OCI-LY1 (cell line): ENCODE measurements around the gene LONRF2.
"Not testable (repeated sequence)": the region's sequence is repeated elsewhere in the genome, so short reads cannot be mapped to it uniquely, and the experiment has no call there.

Source experiments
- H2AFZ ChIP-seq: fragments of 200-600 bp; sonication (generic), shearing (Covaris generic); 2 replicates; pipeline ENCODE4 v1.6.0; 2014; ENCODE audit warnings: antibody characterized with exemption, mild to moderate bottlenecking, low read length
- H3F3A ChIP-seq: fragments of 200-600 bp; sonication (generic), shearing (Covaris generic); 2 replicates; pipeline ENCODE4 v1.6.0; 2014; ENCODE audit warnings: mild to moderate bottlenecking, antibody characterized with exemption, low read length, moderate library complexity; ENCODE audit not compliant: insufficient read depth
- H3K27ac ChIP-seq: fragments of 200-600 bp; sonication (generic); 2 replicates; pipeline ENCODE4 v1.5.1; 2014; ENCODE audit warnings: low read length, mixed run types, mild to moderate bottlenecking, low read depth; ENCODE audit not compliant: poor library complexity, severe bottlenecking
- H3K27me3 ChIP-seq: fragments of 200-600 bp; sonication (generic); 2 replicates; pipeline ENCODE4 v1.6.0; 2014; ENCODE audit warnings: antibody characterized with exemption, mild to moderate bottlenecking, low read length, moderate library complexity; ENCODE audit not compliant: insufficient read depth
- H3K36me3 ChIP-seq: fragments of 200-600 bp; sonication (generic); 2 replicates; pipeline ENCODE4 v1.6.1; 2014; ENCODE audit warnings: mild to moderate bottlenecking, antibody characterized with exemption, low read length, moderate library complexity, mixed read lengths; ENCODE audit not compliant: insufficient read depth
- H3K4me1 ChIP-seq: fragments of 200-600 bp; sonication (generic); 2 replicates; pipeline ENCODE4 v1.5.1; 2014; ENCODE audit warnings: mild to moderate bottlenecking, low read length, moderate library complexity; ENCODE audit not compliant: insufficient read depth, severe bottlenecking
- H3K4me2 ChIP-seq: fragments of 200-600 bp; sonication (generic), shearing (Covaris generic); 2 replicates; pipeline ENCODE4 v1.6.1; 2014; ENCODE audit warnings: low read length
- H3K4me3 ChIP-seq: fragments of 200-600 bp; sonication (generic); 2 replicates; pipeline ENCODE4 v1.5.1; 2014; ENCODE audit warnings: low read length, low read depth, mild to moderate bottlenecking, mixed read lengths; ENCODE audit not compliant: poor library complexity, severe bottlenecking
- H3K79me2 ChIP-seq: fragments of 200-600 bp; shearing (Covaris generic); 2 replicates; pipeline ENCODE4 v1.6.1; 2016; ENCODE audit warnings: mixed run types, low read length, mixed read lengths; ENCODE audit not compliant: insufficient read depth
- H3K9ac ChIP-seq: fragments of 200-600 bp; sonication (generic), shearing (Covaris generic); 2 replicates; pipeline ENCODE4 v1.6.1; 2014; ENCODE audit warnings: mild to moderate bottlenecking, low read length, mixed read lengths
- H3K9me2 ChIP-seq: fragments of 200-600 bp; sonication (generic), shearing (Covaris generic); 2 replicates; pipeline ENCODE4 v1.6.1; 2014; ENCODE audit warnings: low read depth, mild to moderate bottlenecking, low read length, mixed read lengths
- H3K9me3 ChIP-seq: fragments of 200-600 bp; shearing (Covaris generic); 2 replicates; pipeline ENCODE4 v1.6.1; 2014; ENCODE audit warnings: low read length, mixed read lengths
- H4K20me1 ChIP-seq: fragments of 200-600 bp; sonication (generic), shearing (Covaris generic); 2 replicates; pipeline ENCODE4 v1.6.0; 2016; ENCODE audit warnings: mild to moderate bottlenecking, low read length; ENCODE audit not compliant: insufficient read depth
- EZH2 ChIP-seq: fragments of 200-600 bp; sonication (generic), shearing (Covaris generic); IDR thresholded peaks from 2 replicates; pipeline ENCODE4 v1.8.0; 2017; ENCODE audit warnings: borderline replicate concordance, mixed run types, mild to moderate bottlenecking, antibody characterized with exemption, low read length, moderate library complexity, mixed read lengths
- TF ChIP-seq, protein P1 (sequence below): fragments of 200-600 bp; sonication (generic), shearing (Covaris generic); IDR thresholded peaks from 2 replicates; pipeline ENCODE4 v1.5.1; 2017; ENCODE audit warnings: mild to moderate bottlenecking, antibody characterized with exemption, low read length, moderate library complexity, mixed read lengths

LONRF2 gene

DNA sequence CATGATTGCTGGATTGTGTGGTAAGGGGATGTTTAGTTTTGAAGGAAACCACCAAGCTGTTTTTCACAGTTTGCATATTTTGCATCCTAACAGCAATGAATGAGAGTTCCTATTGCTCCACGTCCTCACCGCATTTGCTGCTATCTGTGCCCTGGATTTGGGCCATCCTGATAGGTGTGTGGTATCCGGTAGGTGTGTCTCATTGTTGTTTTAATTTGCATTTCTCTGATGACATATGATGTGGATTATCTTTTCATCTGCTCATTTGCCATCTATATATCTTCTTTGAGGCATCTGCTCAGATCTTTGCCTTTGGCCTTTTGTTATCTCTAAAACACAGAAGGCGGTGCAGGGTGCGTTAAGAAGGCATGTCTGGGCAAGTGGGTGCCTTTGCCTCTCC, 73.3 kb downstream of the LONRF2 start:
- Histone ChIP-seq H4K20me1 (no peaks in the 10 kb centered on the region), H3K27me3 (no peaks in the 10 kb centered on the region), H3K9ac (peak overlapping the region; percentile 74), H2AFZ (no peak overlapping the region), H3F3A (no peaks in the 10 kb centered on the region; the same call in 1 of the 2 replicates), H3K9me3 (no peaks in the 10 kb centered on the region), H3K4me1 (peaks cover 90% of the 10 kb centered on the region), H3K4me2 (peak overlapping the region; percentile 50), H3K79me2 (no peaks in the 10 kb centered on the region), H3K4me3 (peak overlapping the region; percentile 19), H3K9me2 (no peaks in the 10 kb centered on the region), H3K27ac (peak overlapping the region; percentile 99), H3K36me3 (no peaks in the 10 kb centered on the region)
- TF ChIP-seq, protein P1, sequence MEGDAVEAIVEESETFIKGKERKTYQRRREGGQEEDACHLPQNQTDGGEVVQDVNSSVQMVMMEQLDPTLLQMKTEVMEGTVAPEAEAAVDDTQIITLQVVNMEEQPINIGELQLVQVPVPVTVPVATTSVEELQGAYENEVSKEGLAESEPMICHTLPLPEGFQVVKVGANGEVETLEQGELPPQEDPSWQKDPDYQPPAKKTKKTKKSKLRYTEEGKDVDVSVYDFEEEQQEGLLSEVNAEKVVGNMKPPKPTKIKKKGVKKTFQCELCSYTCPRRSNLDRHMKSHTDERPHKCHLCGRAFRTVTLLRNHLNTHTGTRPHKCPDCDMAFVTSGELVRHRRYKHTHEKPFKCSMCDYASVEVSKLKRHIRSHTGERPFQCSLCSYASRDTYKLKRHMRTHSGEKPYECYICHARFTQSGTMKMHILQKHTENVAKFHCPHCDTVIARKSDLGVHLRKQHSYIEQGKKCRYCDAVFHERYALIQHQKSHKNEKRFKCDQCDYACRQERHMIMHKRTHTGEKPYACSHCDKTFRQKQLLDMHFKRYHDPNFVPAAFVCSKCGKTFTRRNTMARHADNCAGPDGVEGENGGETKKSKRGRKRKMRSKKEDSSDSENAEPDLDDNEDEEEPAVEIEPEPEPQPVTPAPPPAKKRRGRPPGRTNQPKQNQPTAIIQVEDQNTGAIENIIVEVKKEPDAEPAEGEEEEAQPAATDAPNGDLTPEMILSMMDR, result no peak
- TF ChIP-seq EZH2, result no peak

GRCh38 chr2:100248556-100248955, 73.7 kb downstream of the LONRF2 start:
- Histone ChIP-seq H3K27ac (peak overlapping the region; percentile 99), H3K4me2 (peak overlapping the region; percentile 50), H3K4me1 (peaks cover 91% of the 10 kb centered on the region), H3K4me3 (peak overlapping the region; percentile 19), H3K9ac (peak overlapping the region; percentile 74)
- not testable (repeated sequence) for H3K36me3 ChIP-seq, H3K9me2 ChIP-seq, H4K20me1 ChIP-seq, H2AFZ ChIP-seq, H3K27me3 ChIP-seq, H3K79me2 ChIP-seq, H3K9me3 ChIP-seq, H3F3A ChIP-seq

GRCh38 chr2:100248044-100248330, 74.3 kb downstream of the LONRF2 start:
- peak overlapping the region; percentile 50 for H3K4me2 ChIP-seq
- peak overlapping the region; percentile 99 for H3K27ac ChIP-seq

More at GRCh38 chr2:100248044-100248330, 74.3 kb downstream of the LONRF2 start:
- H3K9me2 ChIP-seq, result no peaks in the 10 kb centered on the region
- TF ChIP-seq EZH2, result no peak
- TF ChIP-seq, protein P1, result no peak
- no peaks in the 10 kb centered on the region for H4K20me1 ChIP-seq
- peaks cover 91% of the 10 kb centered on the region for H3K4me1 ChIP-seq
- no peaks in the 10 kb centered on the region for H3K27me3 ChIP-seq
- H3F3A ChIP-seq, result no peaks in the 10 kb centered on the region; the same call in 1 of the 2 replicates
- peak overlapping the region; percentile 74 for H3K9ac ChIP-seq
- H2AFZ ChIP-seq, result no peak overlapping the region
- H3K36me3 ChIP-seq, result no peaks in the 10 kb centered on the region
- no peaks in the 10 kb centered on the region for H3K9me3 ChIP-seq
- H3K79me2 ChIP-seq, result no peaks in the 10 kb centered on the region
- H3K4me3 ChIP-seq, result no peak overlapping the region
